MM.1S (cell line): ENCODE results near the gene IST1.

Source experiments
- DNase-seq: peaks from one replicate; pipeline ENCODE4 v3.0.0-alpha.2; 2015
- H2AFZ ChIP-seq: fragments of 300-600 bp; sonication (generic); 2 replicates; pipeline ENCODE4 v1.6.0; 2016; ENCODE audit warnings: antibody characterized with exemption, low read length
- H3F3A ChIP-seq: fragments of 300-600 bp; sonication (generic); 2 replicates; pipeline ENCODE4 v1.6.1; 2016; ENCODE audit warnings: mild to moderate bottlenecking, antibody characterized with exemption, low read length, moderate library complexity, mixed read lengths; ENCODE audit not compliant: insufficient read depth
- H3K27ac ChIP-seq: fragments of 300-600 bp; sonication (generic); 2 replicates; pipeline ENCODE4 v1.5.1; 2016; ENCODE audit warnings: mild to moderate bottlenecking, low read length
- H3K27me3 ChIP-seq: fragments of 300-600 bp; sonication (generic); replicated peaks from 2 replicates; pipeline ENCODE4 v1.6.0; 2016; ENCODE audit warnings: low read length; ENCODE audit not compliant: insufficient read depth
- H3K36me3 ChIP-seq: fragments of 300-600 bp; sonication (generic); replicated peaks from 2 replicates; pipeline ENCODE4 v1.6.1; 2016; ENCODE audit warnings: mild to moderate bottlenecking, low read length, mixed read lengths; ENCODE audit not compliant: insufficient read depth
- H3K4me1 ChIP-seq: fragments of 300-600 bp; sonication (generic); 2 replicates; pipeline ENCODE4 v1.6.1; 2016; ENCODE audit warnings: low read length, mixed read lengths
- H3K4me2 ChIP-seq: fragments of 300-600 bp; sonication (generic); 2 replicates; pipeline ENCODE4 v1.6.0; 2016; ENCODE audit warnings: low read depth, low read length
- H3K4me3 ChIP-seq: fragments of 300-600 bp; sonication (generic); 2 replicates; pipeline ENCODE4 v1.5.1; 2016; ENCODE audit warnings: low read length, mixed read lengths
- H3K79me2 ChIP-seq: fragments of 300-600 bp; sonication (generic); 2 replicates; pipeline ENCODE4 v1.6.1; 2016; ENCODE audit warnings: mixed run types, low read length, mixed read lengths
- H3K9ac ChIP-seq: fragments of 300-600 bp; sonication (generic); 2 replicates; pipeline ENCODE4 v1.6.1; 2016; ENCODE audit warnings: low read length, mixed read lengths
- H3K9me2 ChIP-seq: fragments of 300-600 bp; sonication (generic); replicated peaks from 2 replicates; pipeline ENCODE4 v1.6.1; 2016; ENCODE audit warnings: mild to moderate bottlenecking, low read length, mixed read lengths; ENCODE audit not compliant: insufficient read depth
- H3K9me3 ChIP-seq: fragments of 300-600 bp; sonication (generic); replicated peaks from 2 replicates; pipeline ENCODE4 v1.6.1; 2016; ENCODE audit warnings: mild to moderate bottlenecking, low read length, mixed read lengths; ENCODE audit not compliant: insufficient read depth
- H4K20me1 ChIP-seq: fragments of 300-600 bp; sonication (generic); 2 replicates; pipeline ENCODE4 v1.6.1; 2016; ENCODE audit warnings: mild to moderate bottlenecking, low read length, moderate library complexity, mixed read lengths; ENCODE audit not compliant: insufficient read depth
- EZH2 ChIP-seq: fragments of 300-600 bp; sonication (generic); optimal IDR thresholded peaks from 2 replicates; pipeline ENCODE3; 2017; ENCODE audit warnings: low read depth, mild to moderate bottlenecking, antibody characterized with exemption, low read length, mixed read lengths
- EZH2phosphoT487 ChIP-seq: fragments of 300-600 bp; sonication (generic); IDR thresholded peaks from 2 replicates; pipeline ENCODE4 v1.6.1; 2018; ENCODE audit warnings: antibody characterized with exemption, low read length
- TF ChIP-seq, protein P1 (sequence below): fragments of 300-600 bp; sonication (generic); IDR thresholded peaks from 2 replicates; pipeline ENCODE4 v1.5.1; 2016; ENCODE audit warnings: antibody characterized with exemption, low read length, mixed read lengths

Gene IST1

DNA sequence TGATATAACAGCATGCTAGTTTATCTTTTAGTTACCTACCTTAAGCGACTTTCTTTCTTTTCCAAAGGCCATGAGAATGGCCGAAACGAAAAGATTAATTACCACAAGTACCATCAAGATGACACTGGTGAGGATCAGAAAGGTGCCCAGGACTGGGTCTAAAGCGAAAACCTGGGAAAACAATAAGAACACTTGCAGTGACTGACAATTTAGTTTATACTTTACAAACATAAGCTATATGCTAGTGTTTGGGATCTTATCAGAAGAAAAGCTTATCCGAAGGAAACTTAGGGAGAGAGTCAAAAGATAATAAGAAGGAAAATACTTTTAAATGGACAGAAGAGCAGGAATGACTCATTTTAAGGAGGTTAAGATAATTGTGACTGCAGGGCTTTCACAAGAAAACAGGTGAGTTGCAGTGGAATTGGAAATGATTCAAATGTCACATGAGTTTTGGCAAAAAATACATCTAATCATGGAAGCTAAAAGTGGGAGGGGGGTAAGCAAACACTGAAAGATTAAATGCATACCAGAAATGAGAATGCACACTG lies 34.8 kb downstream of the IST1 start:
- Histone ChIP-seq H3K4me3 (no peak overlapping the region), H2AFZ (no peak overlapping the region), H3K27ac (no peak overlapping the region), H3K9me3 (no peaks in the 10 kb centered on the region), H3K9me2 (no peaks in the 10 kb centered on the region), H3K79me2 (peaks cover 30% of the 10 kb centered on the region), H4K20me1 (no peaks in the 10 kb centered on the region), H3F3A (no peaks in the 10 kb centered on the region), H3K9ac (no peak overlapping the region), H3K27me3 (no peaks in the 10 kb centered on the region), H3K36me3 (no peaks in the 10 kb centered on the region; the same call in 1 of the 2 replicates), H3K4me2 (no peak overlapping the region), H3K4me1 (no peaks in the 10 kb centered on the region)
- DNase-seq, result no peak
- TF ChIP-seq EZH2 (no peak), EZH2phosphoT487 (no peak)
- TF ChIP-seq, protein P1, sequence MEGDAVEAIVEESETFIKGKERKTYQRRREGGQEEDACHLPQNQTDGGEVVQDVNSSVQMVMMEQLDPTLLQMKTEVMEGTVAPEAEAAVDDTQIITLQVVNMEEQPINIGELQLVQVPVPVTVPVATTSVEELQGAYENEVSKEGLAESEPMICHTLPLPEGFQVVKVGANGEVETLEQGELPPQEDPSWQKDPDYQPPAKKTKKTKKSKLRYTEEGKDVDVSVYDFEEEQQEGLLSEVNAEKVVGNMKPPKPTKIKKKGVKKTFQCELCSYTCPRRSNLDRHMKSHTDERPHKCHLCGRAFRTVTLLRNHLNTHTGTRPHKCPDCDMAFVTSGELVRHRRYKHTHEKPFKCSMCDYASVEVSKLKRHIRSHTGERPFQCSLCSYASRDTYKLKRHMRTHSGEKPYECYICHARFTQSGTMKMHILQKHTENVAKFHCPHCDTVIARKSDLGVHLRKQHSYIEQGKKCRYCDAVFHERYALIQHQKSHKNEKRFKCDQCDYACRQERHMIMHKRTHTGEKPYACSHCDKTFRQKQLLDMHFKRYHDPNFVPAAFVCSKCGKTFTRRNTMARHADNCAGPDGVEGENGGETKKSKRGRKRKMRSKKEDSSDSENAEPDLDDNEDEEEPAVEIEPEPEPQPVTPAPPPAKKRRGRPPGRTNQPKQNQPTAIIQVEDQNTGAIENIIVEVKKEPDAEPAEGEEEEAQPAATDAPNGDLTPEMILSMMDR, result no peak

DNA sequence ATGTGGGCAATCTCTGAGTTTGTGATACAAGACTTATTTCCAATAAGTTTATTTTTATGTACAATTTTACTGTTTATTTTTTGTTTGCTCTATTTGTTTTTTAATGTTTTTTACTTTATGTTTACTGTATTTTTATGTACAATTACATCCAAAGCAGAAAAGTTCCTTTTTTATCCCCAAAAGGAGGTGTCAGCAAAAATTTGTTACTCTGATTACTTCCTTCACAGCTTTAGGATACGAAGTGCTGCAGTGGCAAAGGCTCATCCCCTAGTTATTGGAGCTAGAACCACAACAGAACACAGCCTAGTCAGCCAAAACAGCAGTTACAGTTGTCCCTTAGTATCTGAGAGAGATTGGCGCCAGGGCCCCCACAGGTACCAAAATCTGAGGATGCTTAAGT lies 35.7 kb downstream of the IST1 start:
- no peaks in the 10 kb centered on the region for H3K9me3 ChIP-seq
- no peaks in the 10 kb centered on the region; the same call in 1 of the 2 replicates for H3K36me3 ChIP-seq
- DNase-seq, result no peak
- no peaks in the 10 kb centered on the region for H3K9me2 ChIP-seq
- H3K4me3 ChIP-seq, result no peak overlapping the region
- H4K20me1 ChIP-seq, result no peaks in the 10 kb centered on the region
- no peak overlapping the region for H3K27ac ChIP-seq
- no peaks in the 10 kb centered on the region for H3F3A ChIP-seq
- peaks cover 28% of the 10 kb centered on the region for H3K79me2 ChIP-seq
- H3K9ac ChIP-seq, result no peak overlapping the region
- no peaks in the 10 kb centered on the region for H3K27me3 ChIP-seq
- H3K4me1 ChIP-seq, result no peaks in the 10 kb centered on the region
- H3K4me2 ChIP-seq, result no peak overlapping the region
- H2AFZ ChIP-seq, result no peak overlapping the region
- TF ChIP-seq, protein P1, result no peak
- TF ChIP-seq EZH2, result no peak
- no peak for TF ChIP-seq EZH2phosphoT487

DNA sequence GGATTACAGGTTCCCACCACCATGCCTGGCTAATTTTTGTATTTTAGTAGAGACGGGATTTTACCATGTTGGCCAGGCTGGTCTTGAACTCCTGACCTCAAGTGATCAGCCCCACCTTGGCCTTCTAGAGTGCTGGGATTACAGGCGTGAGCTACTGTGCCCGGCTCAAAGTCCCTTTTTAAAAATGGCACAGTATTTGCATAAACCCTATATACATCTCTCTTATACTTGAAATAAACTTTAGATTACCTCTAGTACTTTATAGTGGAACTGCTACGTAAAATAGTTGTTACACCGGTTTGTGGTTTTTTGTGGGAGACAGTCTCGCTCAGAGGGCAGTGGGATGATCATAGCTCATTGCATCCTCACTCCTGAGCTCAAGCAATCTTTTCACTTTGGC lies 36.3 kb downstream of the IST1 start:
- Histone ChIP-seq H3K36me3 (no peaks in the 10 kb centered on the region; the same call in 1 of the 2 replicates), H3K4me2 (no peak overlapping the region), H4K20me1 (no peaks in the 10 kb centered on the region), H3K4me3 (no peak overlapping the region), H3K27ac (no peak overlapping the region), H3K27me3 (no peaks in the 10 kb centered on the region), H2AFZ (no peak overlapping the region), H3K9me2 (no peaks in the 10 kb centered on the region), H3K4me1 (no peaks in the 10 kb centered on the region), H3K9ac (no peak overlapping the region), H3K79me2 (peaks cover 28% of the 10 kb centered on the region), H3K9me3 (no peaks in the 10 kb centered on the region), H3F3A (no peaks in the 10 kb centered on the region)
- no peak for DNase-seq
- TF ChIP-seq, protein P1, result no peak
- TF ChIP-seq EZH2phosphoT487 (no peak), EZH2 (no peak)
